ENCODE data around the gene SNAPC4. TPM values are rescaled to one million over a fixed set of nuclear protein-coding genes. Genes with fewer than 3 reads are reported as not detected.
"Not testable (repeated sequence)": the region's sequence is repeated elsewhere in the genome, so short reads cannot be mapped to it uniquely, and the experiment has no call there.

The SNAPC4 gene
- total RNA-seq, 1 donor, result 3.5 TPM

- Histone ChIP-seq H3K4me1 (ENCODE audit: insufficient read depth, low read length) (no peaks in the 10 kb centered on the region), H3K4me3 (ENCODE audit: low read length) (no peak overlapping the region), H3K27me3 (ENCODE audit: insufficient read depth, low read length) (no peaks in the 10 kb centered on the region), H3K9me3 (ENCODE audit: low read depth, low read length) (no peaks in the 10 kb centered on the region)
Measured at GRCh38 chr9:136423432-136424146, 23.6 kb upstream of the SNAPC4 start.

GRCh38 chr9:136422876-136423275 lies 22.9 kb upstream of the SNAPC4 start:
- H3K4me1 ChIP-seq (ENCODE audit: insufficient read depth, low read length), result no peaks in the 10 kb centered on the region
- no peaks in the 10 kb centered on the region for H3K9me3 ChIP-seq (ENCODE audit: low read depth, low read length)

GRCh38 chr9:136421791-136422190 lies 21.8 kb upstream of the SNAPC4 start:
- no peaks in the 10 kb centered on the region for H3K4me1 ChIP-seq (ENCODE audit: insufficient read depth, low read length)

More at GRCh38 chr9:136422876-136423275, 22.9 kb upstream of the SNAPC4 start:
- H3K27me3 ChIP-seq (ENCODE audit: insufficient read depth, low read length), result no peaks in the 10 kb centered on the region
- H3K4me3 ChIP-seq (ENCODE audit: low read length), result no peak overlapping the region

GRCh38 chr9:136419092-136419420 lies 19.1 kb upstream of the SNAPC4 start:
- Histone ChIP-seq H3K4me3 (ENCODE audit: low read length) (no peak overlapping the region), H3K4me1 (ENCODE audit: insufficient read depth, low read length) (no peaks in the 10 kb centered on the region), H3K27me3 (ENCODE audit: insufficient read depth, low read length) (no peaks in the 10 kb centered on the region), H3K9me3 (ENCODE audit: low read depth, low read length) (no peaks in the 10 kb centered on the region)

More at GRCh38 chr9:136421791-136422190, 21.8 kb upstream of the SNAPC4 start:
- Histone ChIP-seq H3K4me3 (ENCODE audit: low read length) (no peak overlapping the region), H3K27me3 (ENCODE audit: insufficient read depth, low read length) (no peaks in the 10 kb centered on the region), H3K9me3 (ENCODE audit: low read depth, low read length) (no peaks in the 10 kb centered on the region)

GRCh38 chr9:136418182-136419091 lies 18.5 kb upstream of the SNAPC4 start:
- no peaks in the 10 kb centered on the region for H3K4me1 ChIP-seq (ENCODE audit: insufficient read depth, low read length)
- no peaks in the 10 kb centered on the region for H3K9me3 ChIP-seq (ENCODE audit: low read depth, low read length)
- H3K4me3 ChIP-seq (ENCODE audit: low read length), result no peak overlapping the region
- no peaks in the 10 kb centered on the region for H3K27me3 ChIP-seq (ENCODE audit: insufficient read depth, low read length)

GRCh38 chr9:136416914-136417313 lies 16.9 kb upstream of the SNAPC4 start:
- Histone ChIP-seq H3K27me3 (ENCODE audit: insufficient read depth, low read length) (no peaks in the 10 kb centered on the region), H3K4me1 (ENCODE audit: insufficient read depth, low read length) (peaks cover under 1% of the 10 kb centered on the region), H3K4me3 (ENCODE audit: low read length) (no peak overlapping the region), H3K9me3 (ENCODE audit: low read depth, low read length) (no peaks in the 10 kb centered on the region)

GRCh38 chr9:136416427-136416826 lies 16.5 kb upstream of the SNAPC4 start:
- no peaks in the 10 kb centered on the region for H3K9me3 ChIP-seq (ENCODE audit: low read depth, low read length)
- H3K4me3 ChIP-seq (ENCODE audit: low read length), result no peak overlapping the region
- no peaks in the 10 kb centered on the region for H3K27me3 ChIP-seq (ENCODE audit: insufficient read depth, low read length)
- peaks cover 5% of the 10 kb centered on the region for H3K4me1 ChIP-seq (ENCODE audit: insufficient read depth, low read length)

GRCh38 chr9:136412962-136413361 lies 13.0 kb upstream of the SNAPC4 start:
- Histone ChIP-seq H3K4me1 (ENCODE audit: insufficient read depth, low read length) (peaks cover 27% of the 10 kb centered on the region), H3K27me3 (ENCODE audit: insufficient read depth, low read length) (no peaks in the 10 kb centered on the region), H3K4me3 (ENCODE audit: low read length) (no peak overlapping the region), H3K9me3 (ENCODE audit: low read depth, low read length) (no peaks in the 10 kb centered on the region)

GRCh38 chr9:136411378-136411777 lies 11.4 kb upstream of the SNAPC4 start:
- Histone ChIP-seq H3K27me3 (ENCODE audit: insufficient read depth, low read length) (no peaks in the 10 kb centered on the region), H3K9me3 (ENCODE audit: low read depth, low read length) (no peaks in the 10 kb centered on the region), H3K4me3 (ENCODE audit: low read length) (peak overlapping the region; percentile 84), H3K4me1 (ENCODE audit: insufficient read depth, low read length) (peaks cover 27% of the 10 kb centered on the region)

- Histone ChIP-seq H3K27me3 (ENCODE audit: insufficient read depth, low read length) (no peaks in the 10 kb centered on the region), H3K4me1 (ENCODE audit: insufficient read depth, low read length) (peaks cover 27% of the 10 kb centered on the region), H3K9me3 (ENCODE audit: low read depth, low read length) (no peaks in the 10 kb centered on the region), H3K4me3 (ENCODE audit: low read length) (peak within 1 kb of the TSS; percentile 84)
Measured at GRCh38 chr9:136410500-136411287, 10.7 kb upstream of the SNAPC4 start, which contains the start of the genes ENTR1 and PMPCA. Gene ENTR1, minus strand, starts transcription at chr9:136410614. Its CDS starts 217 bp downstream, at chr9:136410397. Gene PMPCA, plus strand, starts transcription at chr9:136410658. Its CDS starts 11 bp downstream, at chr9:136410669.

GRCh38 chr9:136409557-136410455 lies 9.8 kb upstream of the SNAPC4 start:
- Histone ChIP-seq H3K9me3 (ENCODE audit: low read depth, low read length) (no peaks in the 10 kb centered on the region), H3K4me3 (ENCODE audit: low read length) (peak overlapping the region; percentile 84), H3K4me1 (ENCODE audit: insufficient read depth, low read length) (peaks cover 34% of the 10 kb centered on the region), H3K27me3 (ENCODE audit: insufficient read depth, low read length) (no peaks in the 10 kb centered on the region)

GRCh38 chr9:136407911-136408310 lies 7.9 kb upstream of the SNAPC4 start:
- H3K4me1 ChIP-seq (ENCODE audit: insufficient read depth, low read length), result peaks cover 50% of the 10 kb centered on the region
- no peak overlapping the region for H3K4me3 ChIP-seq (ENCODE audit: low read length)
- no peaks in the 10 kb centered on the region for H3K9me3 ChIP-seq (ENCODE audit: low read depth, low read length)
- no peaks in the 10 kb centered on the region for H3K27me3 ChIP-seq (ENCODE audit: insufficient read depth, low read length)

GRCh38 chr9:136407061-136407460 lies 7.1 kb upstream of the SNAPC4 start:
- H3K4me1 ChIP-seq (ENCODE audit: insufficient read depth, low read length), result peaks cover 50% of the 10 kb centered on the region
- not testable (repeated sequence) for H3K4me3 ChIP-seq (ENCODE audit: low read length); H3K9me3 ChIP-seq (ENCODE audit: low read depth, low read length); H3K27me3 ChIP-seq (ENCODE audit: insufficient read depth, low read length)

GRCh38 chr9:136405904-136406303 lies 5.9 kb upstream of the SNAPC4 start:
- H3K27me3 ChIP-seq (ENCODE audit: insufficient read depth, low read length); H3K9me3 ChIP-seq (ENCODE audit: low read depth, low read length); H3K4me3 ChIP-seq (ENCODE audit: low read length): not testable (repeated sequence)
- H3K4me1 ChIP-seq (ENCODE audit: insufficient read depth, low read length), result peaks cover 41% of the 10 kb centered on the region
